ENCODE data around the gene HOXA3. TPM values are rescaled to one million over a fixed set of nuclear protein-coding genes. Genes with fewer than 3 reads are reported as not detected.
A peak's percentile ranks its signal among the peaks of the same experiment; 100 is the strongest.

Gene HOXA3
- polyA plus RNA-seq, 2 of the 4 experiments (the other 2 are of a cell fraction), result 3.3 to 8.7 TPM

GRCh38 chr7:27124096-27124901, 28.1 kb downstream of the HOXA3 start:
- Histone ChIP-seq H3K4me1 (peaks cover 29% of the 10 kb centered on the region), H3K27ac (no peak overlapping the region), H3K9me3 (no peaks in the 10 kb centered on the region), H3K4me2 (no peak overlapping the region), H3K4me3 (no peak overlapping the region)
- ChIA-PET POLR2A (no interaction called here), CTCF (interaction anchor here (0.6 to 1.2 kb wide), 3 partner anchors 10 to 1230 kb away, joined by 3 read pairs; no protein-coding TSS in a partner anchor)
- FAIRE-seq (no peak), ATAC-seq (no peak), DNase-seq (ENCODE audit: low read depth in 1 of 2, low spot score in 1 of 2) (no peak)
- no peak for TF ChIP-seq E2F6 (IDR thresholded peaks at IDR 0.05; ENCODE audit: borderline replicate concordance, low read depth)
- no peak for TF ChIP-seq EP300 (IDR thresholded peaks at IDR 0.05)
- TF ChIP-seq ZC3H11A (IDR thresholded peaks at IDR 0.05), result no peak
- no peak for TF ChIP-seq ZSCAN20 (CRISPR knock-in tag; IDR thresholded peaks at IDR 0.05)
- TF ChIP-seq POLR2A (IDR thresholded peaks at IDR 0.05; ENCODE audit: low read length), result no peak
- TF ChIP-seq JUN (IDR thresholded peaks at IDR 0.05), result no peak
- TF ChIP-seq MAFK (IDR thresholded peaks at IDR 0.05; ENCODE audit: partially characterized antibody), result no peak
- TF ChIP-seq REST (IDR thresholded peaks at IDR 0.05), result no peak
- no peak for TF ChIP-seq CEBPB (IDR thresholded peaks at IDR 0.05)
- no peak for TF ChIP-seq MAX (IDR thresholded peaks at IDR 0.05)
- no peak for TF ChIP-seq FOXS1 (CRISPR knock-in tag; IDR thresholded peaks at IDR 0.05)
- no peak for TF ChIP-seq CHD2 (IDR thresholded peaks at IDR 0.05; ENCODE audit: low read length, partially characterized antibody)
- no peak for TF ChIP-seq ESRRA (IDR thresholded peaks at IDR 0.05; ENCODE audit: borderline replicate concordance, low read length)
- no peak for TF ChIP-seq HEYL (CRISPR knock-in tag; IDR thresholded peaks at IDR 0.05)
- no peak for TF ChIP-seq HOXB5 (CRISPR knock-in tag; IDR thresholded peaks at IDR 0.05)
- TF ChIP-seq RNF2 (IDR thresholded peaks at IDR 0.05; ENCODE audit: borderline replicate concordance, low read depth), result no peak
- TF ChIP-seq RCOR1 (IDR thresholded peaks at IDR 0.05; ENCODE audit: low read depth, low read length), result no peak
- WGBS (ENCODE audit: missing lambda C conversion rate), result 96% methylated on average over 43 of the region's 43 CpGs

GRCh38 chr7:27123477-27124053, 28.8 kb downstream of the HOXA3 start:
- Histone ChIP-seq H3K9me3 (no peaks in the 10 kb centered on the region), H3K4me3 (peak overlapping the region; percentile 57), H3K4me1 (peaks cover 37% of the 10 kb centered on the region), H3K27ac (peak overlapping the region; percentile 89 to 90; a peak in 5 of 6 replicates), H3K4me2 (peak overlapping the region; percentile 85)
- 96% methylated on average over 26 of the region's 26 CpGs for WGBS (ENCODE audit: missing lambda C conversion rate)
- CTCF ChIA-PET, result interaction anchor here (0.6 to 2.6 kb wide), 3 partner anchors 9 to 246 kb away, joined by 3 to 6 read pairs (median 3); partner anchors contain the start of gene HOXA5
- DNase-seq (ENCODE audit: low read depth in 1 of 2, low spot score in 1 of 2) (no peak), ATAC-seq (no peak), FAIRE-seq (no peak)
- POLR2A ChIA-PET, result interaction anchor here (0.9 to 1.9 kb wide), 4 partner anchors 7 to 259 kb away, joined by 3 to 9 read pairs (median 6); partner anchors contain the start of genes HOXA4 and SKAP2
- TF ChIP-seq HOXB5 (CRISPR knock-in tag; IDR thresholded peaks at IDR 0.05) (no peak), ZC3H11A (IDR thresholded peaks at IDR 0.05) (no peak), MYC (IDR thresholded peaks at IDR 0.05; ENCODE audit: borderline replicate concordance, low read length) (no peak), JUNB (IDR thresholded peaks at IDR 0.05) (no peak), ELK1 (IDR thresholded peaks at IDR 0.05; ENCODE audit: low read depth, low read length) (no peak)
